Neural cell (in vitro differentiated cells): ENCODE results near the gene HEXD. TPM values are rescaled to one million over a fixed set of nuclear protein-coding genes. Genes with fewer than 3 reads are reported as not detected.

Experiments
- H2AFZ ChIP-seq: fragments of 200-600, 300-800 bp; sonication (generic), shearing (Covaris generic); 2 replicates; pipeline ENCODE4 v1.6.0; 2014; ENCODE audit warnings: low read depth, mild to moderate bottlenecking, antibody characterized with exemption, low read length, moderate library complexity
- H3F3A ChIP-seq: fragments of 200-600 bp; shearing (Covaris generic); 2 replicates; pipeline ENCODE4 v1.6.1; 2016; ENCODE audit warnings: mild to moderate bottlenecking, moderate library complexity, mixed read lengths, antibody characterized with exemption, low read length; ENCODE audit not compliant: insufficient read depth, poor library complexity, severe bottlenecking
- H3K27ac ChIP-seq: fragments of 200-600, 300-800 bp; sonication (generic), shearing (Covaris generic); 2 replicates; pipeline ENCODE4 v1.5.1; 2014; ENCODE audit warnings: mild to moderate bottlenecking, low read length, moderate library complexity
- H3K27me3 ChIP-seq: fragments of 300-800, 200-600 bp; sonication (generic), shearing (Covaris generic); 2 replicates; pipeline ENCODE4 v1.6.0; 2014; ENCODE audit warnings: mild to moderate bottlenecking, low read depth, low read length, moderate library complexity; ENCODE audit not compliant: insufficient read depth
- H3K36me3 ChIP-seq: fragments of 300-800, 200-600 bp; sonication (generic), shearing (Covaris generic); 2 replicates; pipeline ENCODE4 v1.5.1; 2014; ENCODE audit warnings: mild to moderate bottlenecking, antibody characterized with exemption, low read length, moderate library complexity; ENCODE audit not compliant: insufficient read depth
- H3K4me2 ChIP-seq: fragments of 300-800, 200-600 bp; sonication (generic), shearing (Covaris generic); 2 replicates; pipeline ENCODE4 v1.6.0; 2014; ENCODE audit warnings: mild to moderate bottlenecking, low read length
- H3K4me3 ChIP-seq: fragments of 300-800, 200-600 bp; sonication (generic), shearing (Covaris generic); 2 replicates; pipeline ENCODE4 v1.5.1; 2014; ENCODE audit warnings: mild to moderate bottlenecking, low read length, moderate library complexity
- H3K79me2 ChIP-seq: fragments of 200-600 bp; shearing (Covaris generic); replicated peaks from 2 replicates; pipeline ENCODE4 v1.6.0; 2014; ENCODE audit warnings: mild to moderate bottlenecking, low read length, moderate library complexity; ENCODE audit not compliant: insufficient read depth
- H3K9ac ChIP-seq: fragments of 300-800, 200-600 bp; sonication (generic), shearing (Covaris generic); 2 replicates; pipeline ENCODE4 v1.6.1; 2016; ENCODE audit warnings: mild to moderate bottlenecking, low read length, mixed read lengths
- H3K9me2 ChIP-seq: fragments of 200-600 bp; shearing (Covaris generic); 2 replicates; pipeline ENCODE4 v1.6.1; 2016; ENCODE audit warnings: mild to moderate bottlenecking, low read length, mixed read lengths; ENCODE audit not compliant: insufficient read depth
- H3K9me3 ChIP-seq: fragments of 200-600, 300-800 bp; sonication (generic), shearing (Covaris generic); 2 replicates; pipeline ENCODE4 v1.6.1; 2016; ENCODE audit warnings: mild to moderate bottlenecking, mixed run types, low read length, moderate library complexity, mixed read lengths
- H4K20me1 ChIP-seq: fragments of 200-600 bp; shearing (Covaris generic); 2 replicates; pipeline ENCODE4 v1.6.1; 2016; ENCODE audit warnings: mild to moderate bottlenecking, mixed run types; ENCODE audit not compliant: insufficient read depth
- CTCF ChIP-seq: fragments of 450-650 bp; IDR thresholded peaks from 2 replicates; pipeline ENCODE4 v1.5.1; 2014; ENCODE audit warnings: antibody characterized with exemption, mild to moderate bottlenecking, moderate library complexity; ENCODE audit not compliant: poor library complexity, severe bottlenecking
- EP300 ChIP-seq: fragments of 450-650 bp; conservative IDR thresholded peaks from 2 replicates; pipeline ENCODE4 v1.6.1; 2014; ENCODE audit warnings: antibody characterized with exemption, mild to moderate bottlenecking, moderate library complexity; ENCODE audit not compliant: poor library complexity, severe bottlenecking
- EZH2 ChIP-seq: fragments of 200-600, 300-800 bp; shearing (Covaris generic), sonication (generic); IDR thresholded peaks from 2 replicates; pipeline ENCODE4 v1.6.1; 2014; ENCODE audit warnings: antibody characterized with exemption, low read length, borderline replicate concordance, mild to moderate bottlenecking; ENCODE audit not compliant: insufficient read depth, poor library complexity, severe bottlenecking
- MXI1 ChIP-seq: fragments of 450-650 bp; conservative IDR thresholded peaks from 2 replicates; pipeline ENCODE4 v1.6.1; 2014; ENCODE audit warnings: antibody characterized with exemption, mild to moderate bottlenecking; ENCODE audit not compliant: poor library complexity, severe bottlenecking
- POLR2AphosphoS5 ChIP-seq: IDR thresholded peaks from 2 replicates; pipeline ENCODE4 v1.6.1; 2012
- RAD21 ChIP-seq: fragments of 450-650 bp; conservative IDR thresholded peaks from 2 replicates; pipeline ENCODE4 v1.6.1; 2014; ENCODE audit warnings: antibody characterized with exemption, mild to moderate bottlenecking, moderate library complexity
- REST ChIP-seq: IDR thresholded peaks from 2 replicates; pipeline ENCODE4 v1.6.1; 2012; ENCODE audit warnings: borderline replicate concordance
- SMC3 ChIP-seq: fragments of 450-650 bp; conservative IDR thresholded peaks from 2 replicates; pipeline ENCODE4 v1.6.1; 2014; ENCODE audit warnings: antibody characterized with exemption, mild to moderate bottlenecking, moderate library complexity; ENCODE audit not compliant: poor library complexity
- TAF1 ChIP-seq: IDR thresholded peaks from 2 replicates; pipeline ENCODE4 v1.6.1; 2012; ENCODE audit warnings: low read depth
- polyA plus RNA-seq: library from polyadenylated mRNA; depleted of rRNA; stranded (reverse); fragments of >200 nt; gene quantifications from 2 replicates; pipeline ENCODE4 v1.2.3, GENCODE V29; 2014

Gene HEXD
- polyA plus RNA-seq, 1 donor from 2014 or later, result 72.8 TPM

GRCh38 chr17:82486231-82487094, 68.3 kb downstream of the HEXD start:
- no peaks in the 10 kb centered on the region for H3F3A ChIP-seq
- no peaks in the 10 kb centered on the region for H3K79me2 ChIP-seq
- H2AFZ ChIP-seq, result no peak overlapping the region
- H3K27me3 ChIP-seq, result no peaks in the 10 kb centered on the region
- no peak overlapping the region for H3K27ac ChIP-seq
- no peaks in the 10 kb centered on the region for H4K20me1 ChIP-seq
- H3K36me3 ChIP-seq, result peaks cover 5% of the 10 kb centered on the region
- H3K4me2 ChIP-seq, result no peak overlapping the region
- TF ChIP-seq TAF1 (no peak), MXI1 (no peak), REST (no peak), SMC3 (no peak), EP300 (no peak), RAD21 (no peak), CTCF (no peak), POLR2AphosphoS5 (no peak), EZH2 (no peak)
- H3K9ac ChIP-seq, result no peak overlapping the region
- no peaks in the 10 kb centered on the region for H3K9me3 ChIP-seq
- no peak overlapping the region for H3K4me3 ChIP-seq
- H3K9me2 ChIP-seq, result no peaks in the 10 kb centered on the region

- no peak overlapping the region for H3K27ac ChIP-seq
- no peak for TF ChIP-seq EZH2
- TF ChIP-seq RAD21, result no peak
- TF ChIP-seq REST, result no peak
- no peak for TF ChIP-seq TAF1
- TF ChIP-seq EP300, result no peak
- TF ChIP-seq SMC3, result no peak
- H4K20me1 ChIP-seq, result no peaks in the 10 kb centered on the region
- H3K9me3 ChIP-seq, result no peaks in the 10 kb centered on the region
- H3K27me3 ChIP-seq, result no peaks in the 10 kb centered on the region
- no peak overlapping the region for H3K4me3 ChIP-seq
- H3F3A ChIP-seq, result no peaks in the 10 kb centered on the region
- no peak overlapping the region for H3K9ac ChIP-seq
- no peak overlapping the region for H3K4me2 ChIP-seq
- no peaks in the 10 kb centered on the region for H3K79me2 ChIP-seq
- peaks cover 5% of the 10 kb centered on the region for H3K36me3 ChIP-seq
- H2AFZ ChIP-seq, result no peak overlapping the region
- H3K9me2 ChIP-seq, result no peaks in the 10 kb centered on the region
Measured at GRCh38 chr17:82487910-82488309, 69.8 kb downstream of the HEXD start.
